GM21360 (cell line): ENCODE data around the gene HSPG2.
"Not testable (repeated sequence)": the region's sequence is repeated elsewhere in the genome, so short reads cannot be mapped to it uniquely, and the experiment has no call there.

Experiments used
- ATAC-seq: cut with Tn5 transposase; IDR thresholded peaks from one replicate; pipeline ENCODE4 v1.9.1; 2021; ENCODE audit warnings: mild to moderate bottlenecking, moderate library complexity; ENCODE audit not compliant: unreplicated experiment

Gene HSPG2

GRCh38 chr1:21830792-21831453 lies 106.2 kb downstream of the HSPG2 start:
- no peak for ATAC-seq

GRCh38 chr1:21829294-21829693 lies 107.8 kb downstream of the HSPG2 start:
- ATAC-seq, result no peak

GRCh38 chr1:21828506-21829210 lies 108.5 kb downstream of the HSPG2 start:
- no peak for ATAC-seq

GRCh38 chr1:21828075-21828474 lies 109.0 kb downstream of the HSPG2 start:
- no peak for ATAC-seq

GRCh38 chr1:21827141-21827679 lies 109.9 kb downstream of the HSPG2 start:
- no peak for ATAC-seq

GRCh38 chr1:21826694-21827093 lies 110.4 kb downstream of the HSPG2 start:
- not testable (repeated sequence) for ATAC-seq

- ATAC-seq, result no peak
These were observed 111.7 kb downstream of the HSPG2 start for GRCh38 chr1:21825393-21825792.

GRCh38 chr1:21824926-21825325 lies 112.2 kb downstream of the HSPG2 start:
- no peak for ATAC-seq

GRCh38 chr1:21823980-21824702 lies 113.0 kb downstream of the HSPG2 start:
- ATAC-seq, result no peak

GRCh38 chr1:21823206-21823979 lies 113.7 kb downstream of the HSPG2 start:
- no peak for ATAC-seq

- ATAC-seq, result no peak
These were observed 114.8 kb downstream of the HSPG2 start for GRCh38 chr1:21822349-21822748.

GRCh38 chr1:21821385-21822019 lies 115.6 kb downstream of the HSPG2 start:
- ATAC-seq, result no peak

- ATAC-seq, result no peak
These were observed 116.4 kb downstream of the HSPG2 start for GRCh38 chr1:21820597-21821232.

GRCh38 chr1:21818656-21819055 lies 118.5 kb downstream of the HSPG2 start:
- no peak for ATAC-seq

GRCh38 chr1:21816602-21817302 lies 120.4 kb downstream of the HSPG2 start:
- ATAC-seq, result no peak

GRCh38 chr1:21815724-21816321 lies 121.3 kb downstream of the HSPG2 start:
- ATAC-seq, result no peak

- no peak for ATAC-seq
These were observed 122.0 kb downstream of the HSPG2 start for GRCh38 chr1:21814981-21815582.

- ATAC-seq, result peak; percentile 57
These were observed 122.7 kb downstream of the HSPG2 start for GRCh38 chr1:21814241-21814918.
